ENCODE measurements around the gene RNASEL.

Gene RNASEL

DNA sequence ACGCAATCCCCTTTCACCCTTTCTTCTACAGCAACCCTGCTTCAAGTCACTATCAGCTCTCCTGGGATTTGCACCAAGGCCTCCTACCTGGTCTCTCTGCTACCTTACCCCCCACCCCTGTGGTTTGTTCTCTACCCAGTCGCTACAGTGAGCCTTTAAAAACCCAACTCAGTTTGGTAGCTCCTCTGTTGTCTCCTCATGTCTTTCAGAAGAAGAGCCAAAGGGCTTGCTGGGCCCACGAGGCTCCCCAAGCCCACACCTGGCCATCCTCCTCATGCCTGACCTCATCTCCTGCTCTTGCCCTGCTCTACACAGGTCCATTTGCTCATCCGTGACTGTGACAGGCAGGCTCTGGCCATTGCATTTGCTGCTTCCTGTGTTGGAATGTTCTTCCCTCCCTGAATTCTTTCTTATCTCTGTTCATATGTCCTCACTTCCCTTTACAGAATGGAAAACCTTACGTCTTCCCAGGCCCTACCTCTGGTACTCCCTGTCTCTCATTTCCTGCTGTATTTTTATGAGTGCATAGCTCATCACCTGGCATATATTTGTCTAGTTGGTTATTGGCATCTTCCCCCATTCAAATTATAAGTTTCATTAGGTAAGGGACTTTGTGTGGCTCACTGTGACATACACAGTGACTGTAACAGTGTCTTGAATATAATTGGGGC, 11.8 kb upstream of the RNASEL start:
- DNase-seq (ENCODE audit: low read depth) = no peak

DNA sequence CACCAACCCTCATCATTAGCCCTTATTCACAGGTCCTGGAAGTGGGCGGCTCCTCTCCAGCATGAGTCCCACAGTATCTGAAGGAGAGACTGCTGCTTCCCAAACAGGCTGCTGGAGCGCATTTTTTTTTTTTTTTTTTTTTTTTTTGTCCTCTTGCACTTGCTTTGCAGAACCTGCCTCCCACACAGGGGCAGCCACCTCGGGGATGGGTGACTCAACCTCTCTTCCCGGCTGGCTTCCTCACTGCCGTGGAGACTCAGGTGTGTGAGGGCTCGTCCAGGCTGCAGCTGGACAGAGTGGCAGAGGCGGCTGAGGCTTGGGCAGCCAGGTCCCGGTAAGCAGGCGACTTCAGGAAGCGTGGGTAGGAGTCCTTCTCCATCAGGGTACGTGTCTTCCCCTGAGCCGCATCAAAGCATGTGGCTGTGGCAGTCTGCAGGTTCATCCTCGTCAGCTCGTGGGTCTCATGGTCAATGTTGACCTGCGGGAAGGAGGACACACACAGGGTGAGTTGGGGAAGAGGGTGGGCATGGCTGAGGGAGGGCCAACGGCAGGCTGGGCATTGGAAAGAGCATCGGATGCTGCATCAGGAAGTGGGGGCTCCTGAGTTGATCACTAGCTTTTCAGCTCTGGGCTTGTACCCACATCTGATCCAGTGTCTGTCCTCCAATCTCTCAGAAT, 11.1 kb upstream of the RNASEL start:
- DNase-seq (ENCODE audit: low read depth) = no peak

DNA sequence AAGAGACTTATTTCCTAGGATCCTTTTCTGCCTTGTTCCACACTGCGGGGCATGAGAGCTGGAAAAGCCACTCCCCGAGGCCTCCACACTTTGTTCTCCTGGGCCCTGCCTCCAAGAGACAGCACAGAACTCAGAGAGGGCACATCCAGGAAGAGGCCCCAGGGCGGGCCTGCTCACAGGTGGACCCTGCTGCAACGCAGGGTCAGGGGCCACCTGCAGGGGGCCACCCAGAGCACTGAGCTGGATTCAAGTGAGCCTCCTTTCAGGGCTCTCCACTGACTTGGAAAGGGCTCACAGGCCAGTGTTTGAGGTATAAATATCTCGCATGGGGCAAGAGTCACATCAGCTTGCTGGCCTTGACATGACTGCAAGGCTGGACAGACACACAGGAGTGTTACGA, 10.3 kb upstream of the RNASEL start:
- DNase-seq (ENCODE audit: low read depth) = no peak

DNA sequence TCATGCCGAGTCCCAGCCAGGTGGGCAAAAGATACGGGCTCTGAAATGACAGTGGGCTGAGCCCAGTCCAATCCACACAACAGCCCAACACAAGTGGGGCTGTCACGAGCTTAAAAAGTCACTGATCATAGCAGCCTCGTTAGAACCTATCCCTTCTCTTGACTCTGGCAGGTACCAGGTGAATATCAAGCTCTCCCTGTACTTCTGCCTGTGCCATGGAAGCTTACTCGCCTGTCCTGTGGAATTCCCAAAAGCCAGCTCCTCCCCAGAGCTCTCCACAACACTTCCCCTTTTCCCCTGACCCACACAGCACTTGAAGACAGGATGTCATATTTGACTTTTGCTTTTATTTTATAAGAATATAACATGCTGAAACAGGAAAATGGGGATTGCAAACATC, 9.2 kb upstream of the RNASEL start:
- no peak for DNase-seq (ENCODE audit: low read depth)

DNA sequence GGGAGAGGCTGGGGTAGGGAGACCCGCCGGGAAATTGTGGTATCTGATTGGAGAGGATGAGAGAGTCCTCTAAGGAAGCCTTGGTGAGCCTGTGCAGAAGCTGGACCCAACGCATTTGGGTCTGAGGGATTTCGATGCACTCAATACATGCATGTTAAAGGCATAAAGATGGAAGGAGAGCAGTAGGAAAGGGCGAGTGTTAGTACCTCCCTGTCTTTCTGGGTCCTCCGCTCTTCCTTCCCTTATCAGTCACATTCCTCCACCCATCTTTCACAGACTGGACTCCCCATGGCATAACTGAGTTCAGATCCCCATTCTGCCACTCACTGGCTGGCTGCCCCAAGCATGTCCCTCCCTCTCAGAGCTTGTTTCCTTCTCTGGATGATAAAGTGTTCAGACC, 7.9 kb upstream of the RNASEL start:
- DNase-seq (ENCODE audit: low read depth) = no peak

GRCh38 chr1:182595641-182596240, 6.7 kb upstream of the RNASEL start:
- DNase-seq (ENCODE audit: low read depth) = peak; percentile 73

GRCh38 chr1:182589931-182590330, 875 bp upstream of the RNASEL start:
- no peak for DNase-seq (ENCODE audit: low read depth)

DNA sequence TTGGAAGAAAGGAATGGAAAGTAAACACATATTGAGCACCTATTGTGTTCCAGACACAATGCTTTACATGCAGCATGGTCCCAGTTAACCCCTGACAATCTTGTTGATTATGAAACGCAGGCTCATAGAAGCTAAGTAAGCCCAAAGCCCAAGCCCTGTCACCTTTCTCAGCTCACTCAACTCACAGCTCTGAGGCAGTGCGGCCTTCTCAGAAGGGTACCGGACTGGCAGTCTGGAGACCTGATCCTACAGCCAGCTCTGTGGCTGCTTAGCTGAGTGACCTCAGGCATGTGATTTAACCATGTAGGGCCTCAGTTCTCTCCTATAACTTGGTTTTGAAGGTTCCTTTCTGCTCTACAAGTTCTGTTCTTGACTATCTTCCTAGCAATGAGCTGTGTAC, 464 bp upstream of the RNASEL start:
- DNase-seq (ENCODE audit: low read depth) = no peak

- DNase-seq (ENCODE audit: low read depth) = no peak
Measured at GRCh38 chr1:182587666-182588499, 1.2 kb downstream of the RNASEL start.

DNA sequence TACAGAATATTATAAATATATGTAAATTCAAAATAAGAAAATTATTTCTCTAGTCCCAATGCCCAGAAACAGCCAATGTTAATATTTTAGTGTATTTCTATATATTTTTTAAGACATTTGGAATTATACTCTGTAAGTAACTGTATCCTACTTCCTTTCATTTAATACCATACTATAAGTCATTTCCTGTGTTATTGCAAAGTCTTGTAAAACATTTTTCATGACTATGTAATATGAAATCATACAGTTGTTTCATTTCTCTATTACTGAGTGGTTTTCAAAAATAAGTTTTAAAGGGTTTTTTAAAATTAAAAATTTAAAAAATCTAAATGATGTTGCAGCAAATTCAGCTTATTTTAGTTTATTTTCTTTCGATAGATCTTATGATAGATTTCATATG, 2.0 kb downstream of the RNASEL start:
- DNase-seq (ENCODE audit: low read depth) = no peak

- DNase-seq (ENCODE audit: low read depth) = no peak
Measured at GRCh38 chr1:182586380-182586779, 2.7 kb downstream of the RNASEL start.

DNA sequence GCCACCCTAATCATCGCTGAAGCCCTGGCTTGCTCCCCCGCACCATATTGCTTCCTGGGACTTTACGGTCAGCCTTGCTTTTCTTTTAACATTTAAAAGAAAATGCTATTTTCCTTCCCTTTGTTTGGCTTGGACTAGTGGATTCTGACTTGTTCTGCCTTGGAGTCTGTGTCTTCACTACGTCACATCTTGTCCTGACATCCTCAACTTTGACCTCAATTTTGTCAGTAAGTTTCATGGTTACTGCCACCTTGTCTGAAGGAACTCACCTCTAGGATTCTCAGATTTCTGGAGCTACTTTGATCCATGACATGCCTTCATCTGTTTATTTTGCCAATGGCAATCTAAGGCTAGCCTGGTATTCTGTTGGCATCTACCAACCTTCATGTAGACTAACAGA, 4.3 kb downstream of the RNASEL start:
- DNase-seq (ENCODE audit: low read depth) = no peak

GRCh38 chr1:182580736-182581135, 8.3 kb downstream of the RNASEL start:
- DNase-seq (ENCODE audit: low read depth) = no peak

- DNase-seq (ENCODE audit: low read depth) = peak; percentile 86
Measured at GRCh38 chr1:182575540-182576149, 13.4 kb downstream of the RNASEL start.

- DNase-seq (ENCODE audit: low read depth) = no peak
Measured at GRCh38 chr1:182574156-182574555, 14.9 kb downstream of the RNASEL start.

DNA sequence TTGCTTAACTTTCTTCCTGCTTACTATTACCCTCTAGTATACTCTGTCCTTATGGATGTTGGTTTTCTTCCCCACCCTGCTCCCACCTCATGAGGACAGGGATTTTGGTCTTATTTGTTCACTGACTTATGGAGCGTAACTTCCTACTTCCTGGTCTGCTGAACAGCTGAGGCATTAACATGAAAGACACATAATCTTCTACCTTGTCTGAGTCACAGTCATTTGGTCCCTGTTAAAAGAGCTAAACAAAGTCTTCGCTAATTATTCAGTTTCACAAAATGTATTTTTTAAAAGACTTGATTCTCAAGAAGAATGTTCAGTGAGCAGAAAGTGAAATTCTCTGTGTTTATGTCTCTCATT, 18.5 kb downstream of the RNASEL start:
- no peak for DNase-seq (ENCODE audit: low read depth)

DNA sequence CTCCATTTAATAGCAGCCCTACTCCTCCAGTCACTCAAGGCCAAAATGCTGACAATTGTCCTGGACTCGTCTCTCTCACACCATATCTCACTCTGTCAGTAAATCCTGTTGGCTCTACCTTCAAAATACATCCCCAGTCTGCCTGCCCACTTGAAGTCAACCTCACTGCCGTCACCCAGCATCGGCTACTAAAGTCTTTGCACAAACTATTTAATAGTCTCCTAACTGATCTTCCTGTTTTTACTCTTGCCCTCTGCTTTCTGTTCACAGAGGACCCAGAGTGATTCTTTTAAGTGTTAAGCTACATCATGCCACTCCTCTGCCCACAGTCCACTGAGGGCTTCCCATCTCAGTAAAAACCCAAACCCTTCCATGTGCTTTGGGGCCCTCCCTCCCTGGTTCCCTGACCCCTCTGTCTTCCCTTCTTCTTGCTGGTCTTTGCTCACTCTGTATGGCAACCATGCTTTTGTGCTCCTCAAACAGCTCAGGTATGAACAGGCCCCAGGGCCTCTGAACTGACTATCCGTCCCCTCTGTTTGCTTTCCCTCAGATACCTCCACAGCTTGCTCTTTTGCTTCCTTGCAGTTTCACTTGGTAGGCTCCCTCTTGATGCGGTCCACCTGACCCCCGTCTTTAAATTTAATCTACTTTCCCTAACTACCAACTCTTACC, 19.0 kb downstream of the RNASEL start:
- DNase-seq (ENCODE audit: low read depth) = no peak

DNA sequence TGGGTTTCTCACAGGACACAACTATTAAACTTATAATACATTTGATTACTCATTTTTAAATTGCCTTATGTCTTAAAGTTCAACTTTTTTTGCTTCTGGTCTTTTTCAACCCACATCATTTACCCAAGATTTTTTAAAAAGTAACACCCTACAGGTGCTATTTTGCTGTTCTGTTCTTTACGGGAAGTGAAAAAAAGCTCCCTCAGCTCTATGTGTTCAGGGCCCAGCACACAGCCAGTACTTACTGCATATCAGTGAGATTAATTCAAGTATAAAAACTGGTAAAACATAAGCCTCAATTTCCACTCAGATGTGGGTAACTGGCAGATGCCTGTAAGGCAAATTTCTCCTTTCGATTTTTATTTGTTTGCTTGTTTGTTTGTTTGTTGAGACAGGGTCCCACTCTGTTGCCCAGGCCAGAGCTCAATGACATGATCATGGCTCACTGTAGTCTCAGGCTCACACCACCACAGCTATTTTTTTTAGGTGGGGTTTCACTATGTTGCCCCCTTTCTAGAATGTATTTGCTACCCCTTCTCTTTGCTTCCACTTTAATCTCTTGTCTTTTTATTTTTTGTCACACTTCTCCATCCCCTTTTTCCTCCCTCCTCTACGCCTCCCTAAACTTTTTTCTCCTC, 20.3 kb downstream of the RNASEL start:
- DNase-seq (ENCODE audit: low read depth) = no peak

- DNase-seq (ENCODE audit: low read depth) = no peak
Measured at GRCh38 chr1:182567629-182568028, 21.4 kb downstream of the RNASEL start.

- peak; percentile 39 for DNase-seq (ENCODE audit: low read depth)
Measured at GRCh38 chr1:182565537-182565936, 23.5 kb downstream of the RNASEL start.

- DNase-seq (ENCODE audit: low read depth) = no peak
Measured at GRCh38 chr1:182564406-182565004, 24.6 kb downstream of the RNASEL start.
